ENCODE data around the gene MYLIP.

DNA sequence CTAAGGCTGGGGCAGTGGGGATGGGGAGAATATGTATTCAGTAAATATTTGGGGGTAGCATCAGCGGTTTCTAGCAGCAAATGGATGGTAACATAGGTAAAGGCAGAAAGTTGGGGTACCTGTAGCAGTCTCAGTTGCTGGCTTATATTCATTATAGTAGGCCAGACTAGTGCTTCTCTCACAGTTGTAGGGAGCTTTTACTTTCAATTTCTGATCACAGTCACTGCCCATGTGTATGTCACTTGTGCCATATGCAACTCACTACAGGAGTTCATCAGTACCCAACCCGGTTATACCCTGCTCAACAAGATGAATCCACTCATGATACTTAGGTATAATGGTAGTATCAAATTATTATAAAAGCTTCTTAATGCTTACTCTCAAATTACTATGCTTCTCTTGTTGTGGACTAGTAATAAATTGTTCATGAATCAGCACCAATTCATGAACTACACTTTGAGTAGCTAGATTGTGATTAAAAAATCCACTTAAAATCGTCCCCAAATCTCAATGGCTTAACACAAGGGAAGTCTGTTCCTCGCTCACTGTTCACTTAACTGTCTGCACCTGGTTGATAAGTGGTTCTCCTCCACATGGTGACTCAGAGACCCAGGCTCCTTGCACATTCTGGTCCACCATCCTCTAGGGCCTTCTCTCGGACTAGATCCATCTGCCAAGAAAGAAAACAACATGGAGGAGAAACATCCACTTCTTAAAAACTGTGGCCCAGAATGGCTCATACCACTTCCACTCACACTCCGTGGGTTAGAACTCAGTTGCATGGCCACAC is 31.3 kb upstream of the MYLIP start:
- TF ChIP-seq, protein P1, sequence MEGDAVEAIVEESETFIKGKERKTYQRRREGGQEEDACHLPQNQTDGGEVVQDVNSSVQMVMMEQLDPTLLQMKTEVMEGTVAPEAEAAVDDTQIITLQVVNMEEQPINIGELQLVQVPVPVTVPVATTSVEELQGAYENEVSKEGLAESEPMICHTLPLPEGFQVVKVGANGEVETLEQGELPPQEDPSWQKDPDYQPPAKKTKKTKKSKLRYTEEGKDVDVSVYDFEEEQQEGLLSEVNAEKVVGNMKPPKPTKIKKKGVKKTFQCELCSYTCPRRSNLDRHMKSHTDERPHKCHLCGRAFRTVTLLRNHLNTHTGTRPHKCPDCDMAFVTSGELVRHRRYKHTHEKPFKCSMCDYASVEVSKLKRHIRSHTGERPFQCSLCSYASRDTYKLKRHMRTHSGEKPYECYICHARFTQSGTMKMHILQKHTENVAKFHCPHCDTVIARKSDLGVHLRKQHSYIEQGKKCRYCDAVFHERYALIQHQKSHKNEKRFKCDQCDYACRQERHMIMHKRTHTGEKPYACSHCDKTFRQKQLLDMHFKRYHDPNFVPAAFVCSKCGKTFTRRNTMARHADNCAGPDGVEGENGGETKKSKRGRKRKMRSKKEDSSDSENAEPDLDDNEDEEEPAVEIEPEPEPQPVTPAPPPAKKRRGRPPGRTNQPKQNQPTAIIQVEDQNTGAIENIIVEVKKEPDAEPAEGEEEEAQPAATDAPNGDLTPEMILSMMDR (IDR thresholded peaks at IDR 0.05), result no peak
- TF ChIP-seq EZH2 (IDR thresholded peaks at IDR 0.05; ENCODE audit: borderline replicate concordance, insufficient read depth, low read depth, low read length, poor library complexity, severe bottlenecking), result no peak

Data from B cell (primary cell).